ENCODE measurements around the gene TRIM8. TPM values are rescaled to one million over a fixed set of nuclear protein-coding genes. Genes with fewer than 3 reads are reported as not detected.

TRIM8 gene
- total RNA-seq, 1 donor from 2014 or later: 216 TPM

DNA sequence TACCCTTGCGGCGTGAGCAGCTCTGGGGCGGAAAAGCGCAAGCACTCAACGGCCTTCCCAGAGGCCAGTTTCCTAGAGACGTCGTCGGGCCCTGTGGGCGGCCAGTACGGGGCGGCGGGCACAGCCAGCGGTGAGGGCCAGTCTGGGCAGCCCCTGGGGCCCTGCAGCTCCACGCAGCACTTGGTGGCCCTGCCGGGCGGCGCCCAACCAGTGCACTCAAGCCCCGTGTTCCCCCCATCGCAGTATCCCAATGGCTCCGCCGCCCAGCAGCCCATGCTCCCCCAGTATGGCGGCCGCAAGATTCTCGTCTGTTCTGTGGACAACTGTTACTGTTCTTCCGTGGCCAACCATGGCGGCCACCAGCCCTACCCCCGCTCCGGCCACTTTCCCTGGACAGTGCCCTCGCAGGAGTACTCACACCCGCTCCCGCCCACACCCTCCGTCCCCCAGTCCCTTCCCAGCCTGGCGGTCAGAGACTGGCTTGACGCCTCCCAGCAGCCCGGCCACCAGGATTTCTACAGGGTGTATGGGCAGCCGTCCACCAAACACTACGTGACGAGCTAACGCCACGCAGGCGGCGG lies 12.6 kb downstream of the TRIM8 start:
- Histone ChIP-seq H3K27me3 (no peaks in the 10 kb centered on the region), H3K27ac (peak overlapping the region in 1 of 2 donors; percentile 35), H3K4me1 (peaks cover 6 to 16% of the 10 kb centered on the region in 2 donors), H3K4me3 (no peak overlapping the region), H3K9me3 (no peaks in the 10 kb centered on the region), H3K36me3 (peaks cover 57 to 62% of the 10 kb centered on the region in 2 donors)
- intact Hi-C loops (cut with DNase I): no loop called here
- TF ChIP-seq, protein P1, sequence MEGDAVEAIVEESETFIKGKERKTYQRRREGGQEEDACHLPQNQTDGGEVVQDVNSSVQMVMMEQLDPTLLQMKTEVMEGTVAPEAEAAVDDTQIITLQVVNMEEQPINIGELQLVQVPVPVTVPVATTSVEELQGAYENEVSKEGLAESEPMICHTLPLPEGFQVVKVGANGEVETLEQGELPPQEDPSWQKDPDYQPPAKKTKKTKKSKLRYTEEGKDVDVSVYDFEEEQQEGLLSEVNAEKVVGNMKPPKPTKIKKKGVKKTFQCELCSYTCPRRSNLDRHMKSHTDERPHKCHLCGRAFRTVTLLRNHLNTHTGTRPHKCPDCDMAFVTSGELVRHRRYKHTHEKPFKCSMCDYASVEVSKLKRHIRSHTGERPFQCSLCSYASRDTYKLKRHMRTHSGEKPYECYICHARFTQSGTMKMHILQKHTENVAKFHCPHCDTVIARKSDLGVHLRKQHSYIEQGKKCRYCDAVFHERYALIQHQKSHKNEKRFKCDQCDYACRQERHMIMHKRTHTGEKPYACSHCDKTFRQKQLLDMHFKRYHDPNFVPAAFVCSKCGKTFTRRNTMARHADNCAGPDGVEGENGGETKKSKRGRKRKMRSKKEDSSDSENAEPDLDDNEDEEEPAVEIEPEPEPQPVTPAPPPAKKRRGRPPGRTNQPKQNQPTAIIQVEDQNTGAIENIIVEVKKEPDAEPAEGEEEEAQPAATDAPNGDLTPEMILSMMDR (IDR thresholded peaks at IDR 0.05): no peak
- no peak for DNase-seq (ENCODE audit: low spot score in 2 of 2)

DNA sequence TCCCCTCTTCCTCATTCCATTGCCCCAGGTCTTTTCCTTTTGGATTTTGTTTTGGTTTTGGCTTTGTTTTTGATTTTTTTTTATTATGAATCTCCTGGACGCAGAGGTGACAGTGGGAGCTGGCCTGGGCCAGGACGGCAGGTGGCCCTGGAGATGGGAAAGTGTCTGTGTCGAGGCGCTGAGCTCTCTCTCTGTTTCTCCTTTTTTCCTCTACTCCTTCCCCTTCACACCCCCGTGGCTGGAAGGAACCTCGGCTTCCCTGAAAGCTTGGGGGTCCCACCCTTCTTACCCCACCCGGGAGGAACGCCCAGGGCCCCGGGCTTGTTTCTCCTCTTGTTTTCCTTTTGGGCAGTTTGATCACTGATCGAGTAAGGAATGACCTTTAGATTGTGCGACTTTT lies 13.2 kb downstream of the TRIM8 start:
- peaks cover 6 to 12% of the 10 kb centered on the region in 2 donors for H3K4me1 ChIP-seq
- intact Hi-C loops (cut with DNase I): no loop called here
- H3K9me3 ChIP-seq: no peaks in the 10 kb centered on the region
- no peaks in the 10 kb centered on the region for H3K27me3 ChIP-seq
- no peak overlapping the region for H3K4me3 ChIP-seq
- no peak for DNase-seq (ENCODE audit: low spot score in 2 of 2)
- TF ChIP-seq, protein P1 (IDR thresholded peaks at IDR 0.05): no peak
- peak overlapping the region; percentile 35 to 53 for H3K27ac ChIP-seq
- H3K36me3 ChIP-seq: peaks cover 54 to 59% of the 10 kb centered on the region in 2 donors

DNA sequence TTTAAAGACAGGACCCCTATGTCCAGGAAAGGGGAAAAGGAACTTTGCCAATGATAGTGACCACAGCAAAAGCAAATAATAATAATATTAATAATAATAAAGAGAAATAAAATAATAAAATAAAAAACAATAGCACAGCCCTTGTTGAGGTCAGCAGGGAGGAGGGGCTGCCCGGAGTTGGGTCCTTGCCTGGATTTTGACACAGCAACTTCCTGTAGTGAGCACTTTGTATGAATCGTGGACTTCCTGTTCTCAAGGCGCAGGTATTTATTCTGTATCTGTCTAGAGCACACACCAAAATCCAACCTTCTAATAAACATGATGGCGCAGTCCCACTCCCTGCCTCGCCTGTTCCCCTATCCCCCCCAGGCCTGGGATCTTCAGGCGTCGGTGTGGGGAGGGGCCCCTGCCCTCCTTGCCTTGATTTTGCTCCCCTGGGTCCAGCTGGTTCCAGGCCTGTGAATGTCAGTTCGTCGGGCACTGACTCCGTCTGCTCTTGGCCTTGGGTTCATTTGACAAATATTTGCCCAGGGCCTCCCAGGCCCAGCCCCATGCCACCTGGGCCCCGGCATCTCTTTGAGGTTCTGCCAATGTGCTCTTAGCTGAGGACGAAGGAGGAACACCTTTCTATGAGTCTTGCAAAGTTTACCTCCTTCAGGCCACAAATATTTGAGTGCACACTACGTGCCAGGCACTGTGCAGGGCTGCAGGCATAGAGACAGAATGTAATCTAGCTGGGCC lies 13.9 kb downstream of the TRIM8 start:
- Histone ChIP-seq H3K4me1 (peaks cover 6 to 11% of the 10 kb centered on the region in 2 donors), H3K36me3 (peaks cover 52 to 53% of the 10 kb centered on the region in 2 donors), H3K27me3 (no peaks in the 10 kb centered on the region), H3K4me3 (no peak overlapping the region), H3K9me3 (no peaks in the 10 kb centered on the region), H3K27ac (peak overlapping the region; percentile 53 to 54)
- no peak for DNase-seq (ENCODE audit: low spot score in 2 of 2)
- TF ChIP-seq, protein P1 (IDR thresholded peaks at IDR 0.05): no peak
- intact Hi-C loops (cut with DNase I): no loop called here

DNA sequence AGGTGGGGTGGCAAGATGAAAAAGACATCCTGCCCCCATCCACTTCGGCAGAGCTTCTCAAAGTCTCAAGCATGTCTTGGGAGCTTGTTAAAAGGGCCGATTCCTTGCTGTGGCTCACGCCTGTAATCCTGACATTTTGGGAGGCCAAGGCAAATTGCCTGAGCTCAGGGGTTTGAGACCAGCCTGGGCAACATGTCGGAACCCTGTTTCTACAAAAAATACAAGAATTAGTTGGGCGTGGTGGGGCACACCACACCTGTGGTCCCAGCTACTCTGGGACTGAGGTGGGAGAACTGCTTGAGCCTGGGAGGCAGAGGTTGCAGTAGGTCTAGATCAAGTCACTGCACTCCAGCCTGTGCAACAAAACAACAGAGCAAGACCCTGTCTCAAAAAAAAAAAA lies 14.5 kb downstream of the TRIM8 start:
- no peaks in the 10 kb centered on the region for H3K27me3 ChIP-seq
- peak overlapping the region; percentile 53 to 54 for H3K27ac ChIP-seq
- DNase-seq (ENCODE audit: low spot score in 2 of 2): no peak
- H3K36me3 ChIP-seq: peaks cover 46% of the 10 kb centered on the region in 2 donors
- peaks cover 6 to 9% of the 10 kb centered on the region in 2 donors for H3K4me1 ChIP-seq
- H3K4me3 ChIP-seq: no peak overlapping the region
- no peaks in the 10 kb centered on the region for H3K9me3 ChIP-seq
- intact Hi-C loops (cut with DNase I): no loop called here
- TF ChIP-seq, protein P1 (IDR thresholded peaks at IDR 0.05): no peak

DNA sequence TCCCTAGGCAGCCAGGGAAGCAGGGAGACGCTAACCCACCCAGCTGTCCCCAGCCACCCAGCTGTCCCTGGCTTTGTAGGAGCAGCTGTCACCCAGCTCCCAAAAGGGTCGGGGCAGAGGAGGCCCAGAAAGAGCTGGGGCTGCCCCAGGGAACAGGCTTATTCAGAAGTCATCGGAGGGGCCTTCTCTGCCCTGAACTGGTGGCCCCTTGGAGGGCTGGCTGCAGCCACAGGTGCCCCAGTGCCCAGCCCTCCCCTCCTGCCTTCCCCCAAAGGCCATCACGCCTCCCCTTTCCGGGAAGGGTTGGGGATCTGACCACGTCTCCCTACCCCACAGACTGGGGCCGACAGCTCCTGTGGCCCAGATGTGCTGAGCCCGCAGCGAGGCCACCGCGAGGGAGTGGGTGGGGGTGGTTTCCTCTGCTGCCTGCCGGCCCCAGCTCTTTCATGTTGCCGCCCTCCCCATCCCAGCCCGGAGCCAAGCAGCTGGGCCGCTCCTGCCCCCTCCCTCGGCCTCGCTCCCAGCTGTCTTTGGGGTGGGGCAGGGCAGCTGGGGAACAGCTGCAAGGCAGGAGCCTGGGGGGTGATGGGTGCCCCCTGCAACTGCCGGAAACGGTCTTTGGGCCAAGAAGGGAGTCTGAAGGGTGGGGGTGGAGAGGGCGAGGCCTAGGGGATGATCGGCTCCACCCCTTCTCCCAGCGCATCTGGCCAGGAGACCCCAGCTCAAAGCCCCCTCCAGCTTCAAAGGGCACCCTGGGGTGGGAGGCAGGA lies 16.8 kb downstream of the TRIM8 start:
- no peaks in the 10 kb centered on the region for H3K9me3 ChIP-seq
- peak overlapping the region in 1 of 2 donors; percentile 34 for H3K27ac ChIP-seq
- peak overlapping the region in 1 of 2 donors; percentile 19 for H3K4me3 ChIP-seq
- intact Hi-C loops (cut with DNase I): no loop called here
- TF ChIP-seq, protein P1 (IDR thresholded peaks at IDR 0.05): no peak
- DNase-seq (ENCODE audit: low spot score in 2 of 2): no peak
- H3K4me1 ChIP-seq: peaks cover 6 to 9% of the 10 kb centered on the region in 2 donors
- no peaks in the 10 kb centered on the region for H3K27me3 ChIP-seq
- peaks cover 23 to 25% of the 10 kb centered on the region in 2 donors for H3K36me3 ChIP-seq
